SK-N-SH (cell line): ENCODE measurements around the gene MCRIP2. TPM values are rescaled to one million over a fixed set of nuclear protein-coding genes. Genes with fewer than 3 reads are reported as not detected.

Experiments
- CHD2 ChIP-seq: fragments of 150-350 bp; IDR thresholded peaks from 2 replicates; pipeline ENCODE4 v1.6.1; 2018; ENCODE audit warnings: low read length; ENCODE audit not compliant: partially characterized antibody
- FOXJ3 ChIP-seq: sonication (generic); formaldehyde crosslinking; IDR thresholded peaks from 2 replicates; pipeline ENCODE4 v1.5.1; 2020; ENCODE audit warnings: mild to moderate bottlenecking, missing genetic modification reagents
- FOXM1 ChIP-seq: IDR thresholded peaks from 2 replicates; pipeline ENCODE4 v1.4.0; 2012; ENCODE audit warnings: low read depth, mild to moderate bottlenecking
- GATA2 ChIP-seq: sonication (generic); formaldehyde crosslinking; IDR thresholded peaks from 2 replicates; pipeline ENCODE4 v1.5.0; 2020; ENCODE audit warnings: mild to moderate bottlenecking, missing genetic modification reagents
- MEF2A ChIP-seq: IDR thresholded peaks from 2 replicates; pipeline ENCODE4 v1.4.0; 2012; ENCODE audit warnings: low read depth, borderline replicate concordance
- MXI1 ChIP-seq: IDR thresholded peaks from 2 replicates; pipeline ENCODE4 v1.6.1; 2012; ENCODE audit warnings: mild to moderate bottlenecking, low read depth, low read length, improper control_type of control experiment
- NFIC ChIP-seq: IDR thresholded peaks from 2 replicates; pipeline ENCODE4 v1.4.0; 2012; ENCODE audit warnings: borderline replicate concordance
- RAD21 ChIP-seq: IDR thresholded peaks from 2 replicates; pipeline ENCODE4 v1.6.1; 2012; ENCODE audit warnings: mild to moderate bottlenecking, low read length
- RCOR1 ChIP-seq: fragments of 150-350 bp; IDR thresholded peaks from 2 replicates; pipeline ENCODE4 v1.6.1; 2017; ENCODE audit warnings: antibody characterized with exemption, low read length
- RFX5 ChIP-seq: IDR thresholded peaks from 2 replicates; pipeline ENCODE4 v1.6.1; 2012; ENCODE audit warnings: mild to moderate bottlenecking, improper control_type of control experiment, low read length
- RXRA ChIP-seq: IDR thresholded peaks from 2 replicates; pipeline ENCODE4 v1.4.0; 2012; ENCODE audit warnings: low read depth, mild to moderate bottlenecking, borderline replicate concordance
- SIN3A ChIP-seq: IDR thresholded peaks from 2 replicates; pipeline ENCODE4 v1.6.1; 2012; ENCODE audit warnings: low read depth, mild to moderate bottlenecking, low read length, moderate library complexity, borderline replicate concordance
- SMC3 ChIP-seq: IDR thresholded peaks from 2 replicates; pipeline ENCODE4 v1.6.1; 2012; ENCODE audit warnings: low read depth, low read length, improper control_type of control experiment
- TEAD4 ChIP-seq: IDR thresholded peaks from 2 replicates; pipeline ENCODE4 v1.4.0; 2012; ENCODE audit warnings: mild to moderate bottlenecking, borderline replicate concordance; ENCODE audit not compliant: insufficient read depth
- YY1 ChIP-seq: IDR thresholded peaks from 2 replicates; pipeline ENCODE4 v1.4.0; 2012; ENCODE audit warnings: low read depth, mild to moderate bottlenecking
- polyA plus RNA-seq, 3 experiments: library from polyadenylated mRNA; depleted of rRNA; stranded (reverse); fragments of >200 nt; gene quantifications; 2 replicates each; pipeline ENCODE4 v1.2.3, GENCODE V29; 2012
- TF ChIP-seq, protein P1 (sequence below): IDR thresholded peaks from 2 replicates; pipeline ENCODE4 v1.6.1; 2012; ENCODE audit warnings: mild to moderate bottlenecking, low read depth, low read length, moderate library complexity
- TF ChIP-seq, protein P2 (sequence below): IDR thresholded peaks from 2 replicates; pipeline ENCODE4 v1.4.0; 2012; ENCODE audit warnings: low read depth
- TF ChIP-seq, protein P3 (sequence below): IDR thresholded peaks from 2 replicates; pipeline ENCODE4 v1.4.0; 2012; ENCODE audit warnings: low read depth, borderline replicate concordance
- TF ChIP-seq, protein P4 (sequence below): fragments of 150-350 bp; IDR thresholded peaks from 2 replicates; pipeline ENCODE4 v1.6.1; 2017; ENCODE audit warnings: antibody characterized with exemption, low read length, low read depth, borderline replicate concordance
- TF ChIP-seq, protein P5 (sequence below): IDR thresholded peaks from 2 replicates; pipeline ENCODE4; 2012
- TF ChIP-seq, protein P6 (sequence below): fragments of 200-600 bp; sonication (generic); IDR thresholded peaks from 2 replicates; pipeline ENCODE4 v1.6.1; 2017; ENCODE audit warnings: antibody characterized with exemption, mild to moderate bottlenecking, moderate library complexity

The MCRIP2 gene
- polyA plus RNA-seq, 1 of the 3 experiments (the other 2 are of a cell fraction) = 36.9 TPM

- no peak; the same call in 1 of the 2 replicates for TF ChIP-seq FOXM1
- TF ChIP-seq MXI1 = peak; percentile 84; the same call in 1 of the 2 replicates
- peak; percentile 87; the same call in 1 of the 2 replicates for TF ChIP-seq SIN3A
- TF ChIP-seq, protein P1, sequence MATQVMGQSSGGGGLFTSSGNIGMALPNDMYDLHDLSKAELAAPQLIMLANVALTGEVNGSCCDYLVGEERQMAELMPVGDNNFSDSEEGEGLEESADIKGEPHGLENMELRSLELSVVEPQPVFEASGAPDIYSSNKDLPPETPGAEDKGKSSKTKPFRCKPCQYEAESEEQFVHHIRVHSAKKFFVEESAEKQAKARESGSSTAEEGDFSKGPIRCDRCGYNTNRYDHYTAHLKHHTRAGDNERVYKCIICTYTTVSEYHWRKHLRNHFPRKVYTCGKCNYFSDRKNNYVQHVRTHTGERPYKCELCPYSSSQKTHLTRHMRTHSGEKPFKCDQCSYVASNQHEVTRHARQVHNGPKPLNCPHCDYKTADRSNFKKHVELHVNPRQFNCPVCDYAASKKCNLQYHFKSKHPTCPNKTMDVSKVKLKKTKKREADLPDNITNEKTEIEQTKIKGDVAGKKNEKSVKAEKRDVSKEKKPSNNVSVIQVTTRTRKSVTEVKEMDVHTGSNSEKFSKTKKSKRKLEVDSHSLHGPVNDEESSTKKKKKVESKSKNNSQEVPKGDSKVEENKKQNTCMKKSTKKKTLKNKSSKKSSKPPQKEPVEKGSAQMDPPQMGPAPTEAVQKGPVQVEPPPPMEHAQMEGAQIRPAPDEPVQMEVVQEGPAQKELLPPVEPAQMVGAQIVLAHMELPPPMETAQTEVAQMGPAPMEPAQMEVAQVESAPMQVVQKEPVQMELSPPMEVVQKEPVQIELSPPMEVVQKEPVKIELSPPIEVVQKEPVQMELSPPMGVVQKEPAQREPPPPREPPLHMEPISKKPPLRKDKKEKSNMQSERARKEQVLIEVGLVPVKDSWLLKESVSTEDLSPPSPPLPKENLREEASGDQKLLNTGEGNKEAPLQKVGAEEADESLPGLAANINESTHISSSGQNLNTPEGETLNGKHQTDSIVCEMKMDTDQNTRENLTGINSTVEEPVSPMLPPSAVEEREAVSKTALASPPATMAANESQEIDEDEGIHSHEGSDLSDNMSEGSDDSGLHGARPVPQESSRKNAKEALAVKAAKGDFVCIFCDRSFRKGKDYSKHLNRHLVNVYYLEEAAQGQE = 0 out of 2 replicates have a peak, but pooled peaks have one; percentile 12
- TF ChIP-seq RAD21 = no peak
- no peak for TF ChIP-seq MEF2A
- no peak for TF ChIP-seq FOXJ3
- TF ChIP-seq, protein P2, sequence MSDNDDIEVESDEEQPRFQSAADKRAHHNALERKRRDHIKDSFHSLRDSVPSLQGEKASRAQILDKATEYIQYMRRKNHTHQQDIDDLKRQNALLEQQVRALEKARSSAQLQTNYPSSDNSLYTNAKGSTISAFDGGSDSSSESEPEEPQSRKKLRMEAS = peak; percentile 91
- no peak for TF ChIP-seq RFX5
- TF ChIP-seq YY1 = peak; percentile 84; the same call in 1 of the 2 replicates
- TF ChIP-seq GATA2 = no peak
- TF ChIP-seq, protein P3, sequence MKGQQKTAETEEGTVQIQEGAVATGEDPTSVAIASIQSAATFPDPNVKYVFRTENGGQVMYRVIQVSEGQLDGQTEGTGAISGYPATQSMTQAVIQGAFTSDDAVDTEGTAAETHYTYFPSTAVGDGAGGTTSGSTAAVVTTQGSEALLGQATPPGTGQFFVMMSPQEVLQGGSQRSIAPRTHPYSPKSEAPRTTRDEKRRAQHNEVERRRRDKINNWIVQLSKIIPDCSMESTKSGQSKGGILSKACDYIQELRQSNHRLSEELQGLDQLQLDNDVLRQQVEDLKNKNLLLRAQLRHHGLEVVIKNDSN = no peak
- TF ChIP-seq, protein P4, sequence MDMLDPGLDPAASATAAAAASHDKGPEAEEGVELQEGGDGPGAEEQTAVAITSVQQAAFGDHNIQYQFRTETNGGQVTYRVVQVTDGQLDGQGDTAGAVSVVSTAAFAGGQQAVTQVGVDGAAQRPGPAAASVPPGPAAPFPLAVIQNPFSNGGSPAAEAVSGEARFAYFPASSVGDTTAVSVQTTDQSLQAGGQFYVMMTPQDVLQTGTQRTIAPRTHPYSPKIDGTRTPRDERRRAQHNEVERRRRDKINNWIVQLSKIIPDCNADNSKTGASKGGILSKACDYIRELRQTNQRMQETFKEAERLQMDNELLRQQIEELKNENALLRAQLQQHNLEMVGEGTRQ = no peak
- TF ChIP-seq, protein P5, sequence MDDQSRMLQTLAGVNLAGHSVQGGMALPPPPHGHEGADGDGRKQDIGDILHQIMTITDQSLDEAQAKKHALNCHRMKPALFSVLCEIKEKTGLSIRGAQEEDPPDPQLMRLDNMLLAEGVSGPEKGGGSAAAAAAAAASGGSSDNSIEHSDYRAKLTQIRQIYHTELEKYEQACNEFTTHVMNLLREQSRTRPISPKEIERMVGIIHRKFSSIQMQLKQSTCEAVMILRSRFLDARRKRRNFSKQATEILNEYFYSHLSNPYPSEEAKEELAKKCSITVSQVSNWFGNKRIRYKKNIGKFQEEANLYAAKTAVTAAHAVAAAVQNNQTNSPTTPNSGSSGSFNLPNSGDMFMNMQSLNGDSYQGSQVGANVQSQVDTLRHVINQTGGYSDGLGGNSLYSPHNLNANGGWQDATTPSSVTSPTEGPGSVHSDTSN = peak; percentile 1
- TF ChIP-seq CHD2 = peak; percentile 64
- TF ChIP-seq TEAD4 = no peak
- no peak for TF ChIP-seq NFIC
- no peak for TF ChIP-seq RCOR1
- no peak; the same call in 1 of the 2 replicates for TF ChIP-seq RXRA
- TF ChIP-seq SMC3 = no peak
- TF ChIP-seq, protein P6, sequence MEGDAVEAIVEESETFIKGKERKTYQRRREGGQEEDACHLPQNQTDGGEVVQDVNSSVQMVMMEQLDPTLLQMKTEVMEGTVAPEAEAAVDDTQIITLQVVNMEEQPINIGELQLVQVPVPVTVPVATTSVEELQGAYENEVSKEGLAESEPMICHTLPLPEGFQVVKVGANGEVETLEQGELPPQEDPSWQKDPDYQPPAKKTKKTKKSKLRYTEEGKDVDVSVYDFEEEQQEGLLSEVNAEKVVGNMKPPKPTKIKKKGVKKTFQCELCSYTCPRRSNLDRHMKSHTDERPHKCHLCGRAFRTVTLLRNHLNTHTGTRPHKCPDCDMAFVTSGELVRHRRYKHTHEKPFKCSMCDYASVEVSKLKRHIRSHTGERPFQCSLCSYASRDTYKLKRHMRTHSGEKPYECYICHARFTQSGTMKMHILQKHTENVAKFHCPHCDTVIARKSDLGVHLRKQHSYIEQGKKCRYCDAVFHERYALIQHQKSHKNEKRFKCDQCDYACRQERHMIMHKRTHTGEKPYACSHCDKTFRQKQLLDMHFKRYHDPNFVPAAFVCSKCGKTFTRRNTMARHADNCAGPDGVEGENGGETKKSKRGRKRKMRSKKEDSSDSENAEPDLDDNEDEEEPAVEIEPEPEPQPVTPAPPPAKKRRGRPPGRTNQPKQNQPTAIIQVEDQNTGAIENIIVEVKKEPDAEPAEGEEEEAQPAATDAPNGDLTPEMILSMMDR = no peak
Measured at GRCh38 chr16:684071-684794, 42.6 kb downstream of the MCRIP2 start, which contains the start of gene JMJD8 (continued).
